WTC11 (cell line): ENCODE results near the gene TP53I13. TPM values are rescaled to one million over a fixed set of nuclear protein-coding genes. Genes with fewer than 3 reads are reported as not detected.

Source experiments
- ARID4B ChIP-seq: sonication (generic); formaldehyde crosslinking; IDR thresholded peaks from 2 replicates; pipeline ENCODE4 v1.8.0; 2023; ENCODE audit warnings: missing genetic modification reagents, mild to moderate bottlenecking, borderline replicate concordance
- ATF2 ChIP-seq: sonication (generic); formaldehyde crosslinking; IDR thresholded peaks from 2 replicates; pipeline ENCODE4 v1.8.1; 2022; ENCODE audit warnings: low read depth, missing genetic modification reagents, borderline replicate concordance
- CBFB ChIP-seq: sonication (generic); formaldehyde crosslinking; IDR thresholded peaks from 2 replicates; pipeline ENCODE4 v1.8.1; 2022; ENCODE audit warnings: mild to moderate bottlenecking, low read depth, missing genetic modification reagents
- CTCF ChIP-seq: fragments of 200-600 bp; IDR thresholded peaks from 2 replicates; pipeline ENCODE4 v1.8.0; 2022; ENCODE audit warnings: antibody characterized with exemption
- E2F4 ChIP-seq: sonication (generic); formaldehyde crosslinking; IDR thresholded peaks from 2 replicates; pipeline ENCODE4 v1.8.1; 2022; ENCODE audit warnings: low read depth, mild to moderate bottlenecking, moderate library complexity, missing genetic modification reagents, borderline replicate concordance
- IRF1 ChIP-seq: sonication (generic); formaldehyde crosslinking; IDR thresholded peaks from 2 replicates; pipeline ENCODE4 v1.8.0; 2023; ENCODE audit warnings: missing genetic modification reagents
- KAT7 ChIP-seq: sonication (generic); formaldehyde crosslinking; IDR thresholded peaks from 2 replicates; pipeline ENCODE4 v1.8.1; 2023; ENCODE audit warnings: missing genetic modification reagents, mild to moderate bottlenecking, borderline replicate concordance
- MLX ChIP-seq: sonication (generic); formaldehyde crosslinking; IDR thresholded peaks from 2 replicates; pipeline ENCODE4 v1.8.1; 2023; ENCODE audit warnings: mild to moderate bottlenecking, missing genetic modification reagents, moderate library complexity
- NR1H2 ChIP-seq: sonication (generic); formaldehyde crosslinking; IDR thresholded peaks from 2 replicates; pipeline ENCODE4 v1.9.0; 2021; ENCODE audit warnings: mild to moderate bottlenecking, moderate library complexity, missing genetic modification reagents
- SOX15 ChIP-seq: fragments of 250-450 bp; sonication (Bioruptor Pico); IDR thresholded peaks from 2 replicates; pipeline ENCODE4 v1.9.0; 2021; ENCODE audit warnings: mild to moderate bottlenecking
- STAT6 ChIP-seq: sonication (generic); formaldehyde crosslinking; conservative IDR thresholded peaks from 2 replicates; pipeline ENCODE4 v1.8.1; 2023; ENCODE audit warnings: mild to moderate bottlenecking, low read depth, missing genetic modification reagents, moderate library complexity
- TP53 ChIP-seq: sonication (generic); formaldehyde crosslinking; IDR thresholded peaks from 2 replicates; pipeline ENCODE4 v1.8.1; 2023; ENCODE audit warnings: mild to moderate bottlenecking, missing genetic modification reagents
- ZMAT4 ChIP-seq: fragments of 250-450 bp; sonication (Bioruptor Pico); IDR thresholded peaks from 2 replicates; pipeline ENCODE4 v1.9.0; 2021; ENCODE audit warnings: mild to moderate bottlenecking
- ZNF121 ChIP-seq: sonication (generic); formaldehyde crosslinking; IDR thresholded peaks from 2 replicates; pipeline ENCODE4 v1.8.0; 2023; ENCODE audit warnings: missing genetic modification reagents
- ZNF416 ChIP-seq: fragments of 250-450 bp; sonication (Bioruptor Pico); IDR thresholded peaks from 2 replicates; pipeline ENCODE4 v1.9.0; 2021; ENCODE audit warnings: mild to moderate bottlenecking, inconsistent platforms
- total RNA-seq: library from RNA; stranded (reverse); gene quantifications from 3 replicates; pipeline ENCODE4 v1.2.3, GENCODE V29; 2021

The TP53I13 gene
- total RNA-seq, 1 experiment from 2014 or later: 41.9 TPM

GRCh38 chr17:29619251-29619650, 50.8 kb downstream of the TP53I13 start (continued):
- TF ChIP-seq ARID4B (CRISPR knock-in tag): no peak
- TF ChIP-seq ZMAT4 (CRISPR knock-in tag): no peak
- no peak for TF ChIP-seq STAT6
- TF ChIP-seq KAT7 (CRISPR knock-in tag): no peak
- TF ChIP-seq ATF2 (CRISPR knock-in tag): no peak
- TF ChIP-seq NR1H2 (CRISPR knock-in tag): no peak
- no peak for TF ChIP-seq TP53 (CRISPR knock-in tag)
- TF ChIP-seq CTCF: no peak
- no peak for TF ChIP-seq ZNF121
- no peak for TF ChIP-seq CBFB (CRISPR knock-in tag)
- no peak for TF ChIP-seq E2F4 (CRISPR knock-in tag)
- TF ChIP-seq ZNF416: no peak
- no peak for TF ChIP-seq MLX
- TF ChIP-seq IRF1 (CRISPR knock-in tag): no peak
- no peak for TF ChIP-seq SOX15 (CRISPR knock-in tag)
